Fibroblast of skin of right quadriceps (primary cell): Measurements from ENCODE around the gene CAVIN1.
"Not testable (repeated sequence)": the region's sequence is repeated elsewhere in the genome, so short reads cannot be mapped to it uniquely, and the experiment has no call there.

Experiments used
- DNase-seq: peaks from one replicate; pipeline ENCODE4 v3.0.0-alpha.2; 2013

Gene CAVIN1

GRCh38 chr17:42372142-42372541, 50.9 kb downstream of the CAVIN1 start:
- DNase-seq, result no peak

GRCh38 chr17:42368797-42369561, 54.1 kb downstream of the CAVIN1 start:
- not testable (repeated sequence) for DNase-seq

- DNase-seq, result not testable (repeated sequence)
Measured at GRCh38 chr17:42368310-42368709, 54.7 kb downstream of the CAVIN1 start.

- DNase-seq, result not testable (repeated sequence)
Measured at GRCh38 chr17:42366176-42367023, 56.7 kb downstream of the CAVIN1 start.

- peak; percentile 71 for DNase-seq
Measured at GRCh38 chr17:42365136-42365535, 57.9 kb downstream of the CAVIN1 start.

- DNase-seq, result peak; percentile 51
Measured at GRCh38 chr17:42363767-42364585, 59.1 kb downstream of the CAVIN1 start.

- DNase-seq, result no peak
Measured at GRCh38 chr17:42363231-42363630, 59.8 kb downstream of the CAVIN1 start.

GRCh38 chr17:42362245-42362961, 60.7 kb downstream of the CAVIN1 start:
- no peak for DNase-seq

- no peak for DNase-seq
Measured at GRCh38 chr17:42361781-42362186, 61.3 kb downstream of the CAVIN1 start.

GRCh38 chr17:42360388-42360787, 62.7 kb downstream of the CAVIN1 start:
- DNase-seq, result peak; percentile 61

- no peak for DNase-seq
Measured at GRCh38 chr17:42359133-42359532, 63.9 kb downstream of the CAVIN1 start.

- DNase-seq, result no peak
Measured at GRCh38 chr17:42358434-42358833, 64.6 kb downstream of the CAVIN1 start.

GRCh38 chr17:42354956-42355843, 67.9 kb downstream of the CAVIN1 start:
- peak; percentile 79 for DNase-seq
